ENCODE measurements around the gene PDE6A.

PDE6A gene

DNA sequence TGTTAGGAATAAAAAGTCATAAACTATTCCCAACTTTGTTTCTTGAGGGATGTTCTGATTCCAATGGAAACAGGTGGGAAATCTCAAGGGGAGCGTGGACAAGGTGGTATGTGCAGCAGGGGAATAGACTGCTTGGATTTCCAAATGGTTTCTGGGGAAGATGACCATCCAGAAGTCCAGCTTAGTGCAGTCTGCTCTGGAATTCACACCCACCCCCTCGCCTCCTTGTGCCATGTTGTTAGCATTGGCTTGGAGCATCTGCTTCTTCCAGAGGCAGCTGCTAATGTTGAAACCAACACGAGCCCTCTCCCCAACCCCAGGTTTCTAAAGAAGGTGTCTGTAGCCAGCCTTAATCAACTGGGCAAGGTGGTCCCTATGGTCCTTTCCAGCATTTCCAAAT lies 90.9 kb downstream of the PDE6A start:
- no peak for TF ChIP-seq ZNF558 (tag by site-specific recombination; IDR thresholded peaks at IDR 0.05)
- TF ChIP-seq ZNF274 (IDR thresholded peaks at IDR 0.05; ENCODE audit: low read length), result no peak
- TF ChIP-seq ZNF274 (tag by site-specific recombination; IDR thresholded peaks at IDR 0.05; ENCODE audit: borderline replicate concordance), result no peak
- TF ChIP-seq, protein P1, sequence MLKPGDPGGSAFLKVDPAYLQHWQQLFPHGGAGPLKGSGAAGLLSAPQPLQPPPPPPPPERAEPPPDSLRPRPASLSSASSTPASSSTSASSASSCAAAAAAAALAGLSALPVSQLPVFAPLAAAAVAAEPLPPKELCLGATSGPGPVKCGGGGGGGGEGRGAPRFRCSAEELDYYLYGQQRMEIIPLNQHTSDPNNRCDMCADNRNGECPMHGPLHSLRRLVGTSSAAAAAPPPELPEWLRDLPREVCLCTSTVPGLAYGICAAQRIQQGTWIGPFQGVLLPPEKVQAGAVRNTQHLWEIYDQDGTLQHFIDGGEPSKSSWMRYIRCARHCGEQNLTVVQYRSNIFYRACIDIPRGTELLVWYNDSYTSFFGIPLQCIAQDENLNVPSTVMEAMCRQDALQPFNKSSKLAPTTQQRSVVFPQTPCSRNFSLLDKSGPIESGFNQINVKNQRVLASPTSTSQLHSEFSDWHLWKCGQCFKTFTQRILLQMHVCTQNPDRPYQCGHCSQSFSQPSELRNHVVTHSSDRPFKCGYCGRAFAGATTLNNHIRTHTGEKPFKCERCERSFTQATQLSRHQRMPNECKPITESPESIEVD (tag by site-specific recombination; IDR thresholded peaks at IDR 0.05), result no peak
- no peak for TF ChIP-seq MEIS1 (CRISPR knock-in tag; IDR thresholded peaks at IDR 0.05; ENCODE audit: borderline replicate concordance)
- TF ChIP-seq PRDM1 (tag by site-specific recombination; IDR thresholded peaks at IDR 0.05), result no peak
- TF ChIP-seq, protein P2, sequence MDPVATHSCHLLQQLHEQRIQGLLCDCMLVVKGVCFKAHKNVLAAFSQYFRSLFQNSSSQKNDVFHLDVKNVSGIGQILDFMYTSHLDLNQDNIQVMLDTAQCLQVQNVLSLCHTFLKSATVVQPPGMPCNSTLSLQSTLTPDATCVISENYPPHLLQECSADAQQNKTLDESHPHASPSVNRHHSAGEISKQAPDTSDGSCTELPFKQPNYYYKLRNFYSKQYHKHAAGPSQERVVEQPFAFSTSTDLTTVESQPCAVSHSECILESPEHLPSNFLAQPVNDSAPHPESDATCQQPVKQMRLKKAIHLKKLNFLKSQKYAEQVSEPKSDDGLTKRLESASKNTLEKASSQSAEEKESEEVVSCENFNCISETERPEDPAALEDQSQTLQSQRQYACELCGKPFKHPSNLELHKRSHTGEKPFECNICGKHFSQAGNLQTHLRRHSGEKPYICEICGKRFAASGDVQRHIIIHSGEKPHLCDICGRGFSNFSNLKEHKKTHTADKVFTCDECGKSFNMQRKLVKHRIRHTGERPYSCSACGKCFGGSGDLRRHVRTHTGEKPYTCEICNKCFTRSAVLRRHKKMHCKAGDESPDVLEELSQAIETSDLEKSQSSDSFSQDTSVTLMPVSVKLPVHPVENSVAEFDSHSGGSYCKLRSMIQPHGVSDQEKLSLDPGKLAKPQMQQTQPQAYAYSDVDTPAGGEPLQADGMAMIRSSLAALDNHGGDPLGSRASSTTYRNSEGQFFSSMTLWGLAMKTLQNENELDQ (tag by site-specific recombination; IDR thresholded peaks at IDR 0.05; ENCODE audit: low read depth), result no peak
- TF ChIP-seq ZFP3 (tag by site-specific recombination; IDR thresholded peaks at IDR 0.05; ENCODE audit: low read depth), result no peak
- no peak for TF ChIP-seq SETDB1 (IDR thresholded peaks at IDR 0.05; ENCODE audit: insufficient read length, low read length)
- no peak for TF ChIP-seq ZNF324 (tag by site-specific recombination; IDR thresholded peaks at IDR 0.05)
- TF ChIP-seq, protein P3, sequence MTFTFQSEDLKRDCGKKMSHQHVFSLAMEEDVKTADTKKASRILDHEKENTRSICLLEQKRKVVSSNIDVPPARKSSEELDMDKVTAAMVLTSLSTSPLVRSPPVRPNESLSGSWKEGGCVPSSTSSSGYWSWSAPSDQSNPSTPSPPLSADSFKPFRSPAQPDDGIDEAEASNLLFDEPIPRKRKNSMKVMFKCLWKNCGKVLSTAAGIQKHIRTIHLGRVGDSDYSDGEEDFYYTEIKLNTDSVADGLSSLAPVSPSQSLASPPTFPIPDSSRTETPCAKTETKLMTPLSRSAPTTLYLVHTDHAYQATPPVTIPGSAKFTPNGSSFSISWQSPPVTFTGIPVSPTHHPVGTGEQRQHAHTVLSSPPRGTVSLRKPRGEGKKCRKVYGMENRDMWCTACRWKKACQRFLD (tag by site-specific recombination; IDR thresholded peaks at IDR 0.05), result no peak
- TF ChIP-seq ZNF549 (tag by site-specific recombination; IDR thresholded peaks at IDR 0.05), result no peak
- TF ChIP-seq ZBTB20 (tag by site-specific recombination; IDR thresholded peaks at IDR 0.05), result no peak
- TF ChIP-seq ZNF654 (tag by site-specific recombination; IDR thresholded peaks at IDR 0.05; ENCODE audit: low read depth), result no peak
- TF ChIP-seq ZNF830 (tag by site-specific recombination; IDR thresholded peaks at IDR 0.05; ENCODE audit: low read depth), result no peak
- TF ChIP-seq EGR2 (tag by site-specific recombination; IDR thresholded peaks at IDR 0.05; ENCODE audit: low read depth), result no peak
- no peak for TF ChIP-seq ZNF202 (tag by site-specific recombination; IDR thresholded peaks at IDR 0.05; ENCODE audit: borderline replicate concordance)
- TF ChIP-seq ZNF561 (tag by site-specific recombination; IDR thresholded peaks at IDR 0.05; ENCODE audit: borderline replicate concordance), result no peak
- TF ChIP-seq, protein P4, sequence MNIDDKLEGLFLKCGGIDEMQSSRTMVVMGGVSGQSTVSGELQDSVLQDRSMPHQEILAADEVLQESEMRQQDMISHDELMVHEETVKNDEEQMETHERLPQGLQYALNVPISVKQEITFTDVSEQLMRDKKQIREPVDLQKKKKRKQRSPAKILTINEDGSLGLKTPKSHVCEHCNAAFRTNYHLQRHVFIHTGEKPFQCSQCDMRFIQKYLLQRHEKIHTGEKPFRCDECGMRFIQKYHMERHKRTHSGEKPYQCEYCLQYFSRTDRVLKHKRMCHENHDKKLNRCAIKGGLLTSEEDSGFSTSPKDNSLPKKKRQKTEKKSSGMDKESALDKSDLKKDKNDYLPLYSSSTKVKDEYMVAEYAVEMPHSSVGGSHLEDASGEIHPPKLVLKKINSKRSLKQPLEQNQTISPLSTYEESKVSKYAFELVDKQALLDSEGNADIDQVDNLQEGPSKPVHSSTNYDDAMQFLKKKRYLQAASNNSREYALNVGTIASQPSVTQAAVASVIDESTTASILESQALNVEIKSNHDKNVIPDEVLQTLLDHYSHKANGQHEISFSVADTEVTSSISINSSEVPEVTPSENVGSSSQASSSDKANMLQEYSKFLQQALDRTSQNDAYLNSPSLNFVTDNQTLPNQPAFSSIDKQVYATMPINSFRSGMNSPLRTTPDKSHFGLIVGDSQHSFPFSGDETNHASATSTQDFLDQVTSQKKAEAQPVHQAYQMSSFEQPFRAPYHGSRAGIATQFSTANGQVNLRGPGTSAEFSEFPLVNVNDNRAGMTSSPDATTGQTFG (tag by site-specific recombination; IDR thresholded peaks at IDR 0.05; ENCODE audit: borderline replicate concordance), result no peak
- POLR2A ChIA-PET, result interaction anchor here (0.6 to 1.3 kb wide), 2 partner anchors 54 to 107 kb away, joined by 7 to 8 read pairs; partner anchors contain the start of gene SLC26A2
- Histone ChIP-seq H3K36me3 (ENCODE audit: control insufficient read depth in 2 of 2, insufficient read depth in 1 of 2, low read length in 2 of 2) (peaks cover 0 to under 1% of the 10 kb centered on the region in 2 experiments; a peak in 1 of 3 replicates), H3K4me3 (ENCODE audit: low read depth, low read length) (no peak overlapping the region), H3K9me3 (ENCODE audit: control insufficient read depth, insufficient read depth, low read depth, low read length) (no peaks in the 10 kb centered on the region), H3K27ac (ENCODE audit: extremely low read depth, low read depth, low read length) (no peak overlapping the region), H3K4me1 (ENCODE audit: control insufficient read depth, insufficient read depth, low read length) (no peaks in the 10 kb centered on the region)
- CTCF ChIA-PET, result interaction anchor here (0.6 to 22.2 kb wide), 31 partner anchors 8 to 933 kb away, joined by 3 to 355 read pairs (median 7); partner anchors contain the start of genes PDE6A and SLC26A2

Measured in HEK293 (cell line).